ENCODE results near the gene NACC2.

The NACC2 gene

GRCh38 chr9:136095070-136096058 lies at the start of gene NACC2:
TSS of gene NACC2 (minus strand) at chr9:136095289. CDS start at chr9:136050521, 44,768 bp downstream.
- peak; percentile 46 for DNase-seq (ENCODE audit: low spot score)
- no peak for FAIRE-seq

- DNase-seq (ENCODE audit: low spot score) (no peak), FAIRE-seq (no peak)
Observed at GRCh38 chr9:136144450-136144849, 49.4 kb upstream of the NACC2 start.

- DNase-seq (ENCODE audit: low spot score) = no peak
- no peak for FAIRE-seq
Observed at GRCh38 chr9:136143215-136144001, 48.3 kb upstream of the NACC2 start.

GRCh38 chr9:136142859-136143214 lies 47.7 kb upstream of the NACC2 start:
- no peak for FAIRE-seq

GRCh38 chr9:136142414-136142796 lies 47.3 kb upstream of the NACC2 start:
- DNase-seq (ENCODE audit: low spot score) (no peak), FAIRE-seq (no peak)

More at GRCh38 chr9:136142859-136143214, 47.7 kb upstream of the NACC2 start:
- DNase-seq (ENCODE audit: low spot score) = no peak

GRCh38 chr9:136141682-136142413 lies 46.8 kb upstream of the NACC2 start:
- DNase-seq (ENCODE audit: low spot score) = no peak
- no peak for FAIRE-seq

- DNase-seq (ENCODE audit: low spot score) = no peak
- no peak for FAIRE-seq
Observed at GRCh38 chr9:136140966-136141365, 45.9 kb upstream of the NACC2 start.

- FAIRE-seq = no peak
- no peak for DNase-seq (ENCODE audit: low spot score)
Observed at GRCh38 chr9:136140046-136140445, 45.0 kb upstream of the NACC2 start.

GRCh38 chr9:136138566-136138965 lies 43.5 kb upstream of the NACC2 start:
- DNase-seq (ENCODE audit: low spot score) (no peak), FAIRE-seq (no peak)

GRCh38 chr9:136137321-136138265 lies 42.5 kb upstream of the NACC2 start:
- DNase-seq (ENCODE audit: low spot score) = peak; percentile 40
- no peak for FAIRE-seq

GRCh38 chr9:136136127-136136925 lies 41.2 kb upstream of the NACC2 start:
- DNase-seq (ENCODE audit: low spot score) = no peak
- no peak for FAIRE-seq

- FAIRE-seq (no peak), DNase-seq (ENCODE audit: low spot score) (peak; percentile 55)
Observed at GRCh38 chr9:136135326-136136126, 40.4 kb upstream of the NACC2 start.

- no peak for FAIRE-seq
- no peak for DNase-seq (ENCODE audit: low spot score)
Observed at GRCh38 chr9:136133959-136134484, 38.9 kb upstream of the NACC2 start.

GRCh38 chr9:136133191-136133958 lies 38.3 kb upstream of the NACC2 start:
- FAIRE-seq (no peak), DNase-seq (ENCODE audit: low spot score) (no peak)

GRCh38 chr9:136132512-136133050 lies 37.5 kb upstream of the NACC2 start:
- DNase-seq (ENCODE audit: low spot score) = no peak
- FAIRE-seq = no peak

GRCh38 chr9:136131629-136132511 lies 36.8 kb upstream of the NACC2 start:
- FAIRE-seq (no peak), DNase-seq (ENCODE audit: low spot score) (no peak)

Data from RCC 7860 (cell line).